GM19239 (cell line): ENCODE results near the gene STIP1.
"Not testable (repeated sequence)": the region's sequence is repeated elsewhere in the genome, so short reads cannot be mapped to it uniquely, and the experiment has no call there.

ENCODE experiments used
- DNase-seq: peaks from one replicate; pipeline ENCODE4 v3.0.0; 2011; ENCODE audit warnings: low spot score; ENCODE audit not compliant: insufficient read length
- FAIRE-seq: peaks from 2 replicates; lab custom pipeline; 2011; peaks lifted over from hg19 to GRCh38; lab: Jason Lieb, UNC

The STIP1 gene

DNA sequence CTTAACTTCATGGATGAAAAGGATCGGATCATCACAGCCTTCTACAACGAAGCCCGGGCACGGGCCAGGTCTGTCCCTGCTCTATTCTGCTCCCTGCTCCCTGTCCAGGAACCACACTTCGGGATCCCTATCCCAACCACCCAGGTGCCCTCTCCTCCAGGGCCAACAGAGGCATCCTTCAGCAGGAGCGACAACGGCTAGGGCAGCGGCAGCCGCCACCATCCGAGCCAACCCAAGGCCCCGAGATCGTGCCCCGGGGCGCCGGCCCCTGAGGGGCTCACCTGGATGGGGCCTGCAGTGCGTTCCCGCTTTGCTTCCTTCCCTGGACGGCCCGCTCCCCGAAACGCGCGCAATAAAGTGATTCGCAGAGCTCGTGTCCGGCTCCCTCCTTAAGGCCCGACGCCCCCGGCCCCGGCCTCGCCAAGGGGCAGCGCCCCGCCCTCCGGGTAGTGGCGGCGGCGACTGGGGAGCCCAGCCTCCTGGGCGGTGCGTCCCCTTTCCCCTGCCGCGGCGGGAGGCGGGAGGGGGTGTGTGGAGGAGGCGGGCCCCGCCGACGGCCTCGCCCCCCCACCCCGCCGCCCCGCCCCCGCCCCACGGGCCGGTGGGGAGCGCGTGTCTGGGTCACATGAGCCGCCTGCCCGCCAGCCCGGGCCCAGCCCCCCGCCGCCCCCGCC lies 48.1 kb downstream of the STIP1 start, which contains the start of gene VEGFB:
Gene VEGFB, plus strand, starts transcription at position 672 of the 674 bp plus-strand sequence. CDS start 250 bp downstream, outside the sequence.
- peak; percentile 75 for DNase-seq
- FAIRE-seq: no peak

DNA sequence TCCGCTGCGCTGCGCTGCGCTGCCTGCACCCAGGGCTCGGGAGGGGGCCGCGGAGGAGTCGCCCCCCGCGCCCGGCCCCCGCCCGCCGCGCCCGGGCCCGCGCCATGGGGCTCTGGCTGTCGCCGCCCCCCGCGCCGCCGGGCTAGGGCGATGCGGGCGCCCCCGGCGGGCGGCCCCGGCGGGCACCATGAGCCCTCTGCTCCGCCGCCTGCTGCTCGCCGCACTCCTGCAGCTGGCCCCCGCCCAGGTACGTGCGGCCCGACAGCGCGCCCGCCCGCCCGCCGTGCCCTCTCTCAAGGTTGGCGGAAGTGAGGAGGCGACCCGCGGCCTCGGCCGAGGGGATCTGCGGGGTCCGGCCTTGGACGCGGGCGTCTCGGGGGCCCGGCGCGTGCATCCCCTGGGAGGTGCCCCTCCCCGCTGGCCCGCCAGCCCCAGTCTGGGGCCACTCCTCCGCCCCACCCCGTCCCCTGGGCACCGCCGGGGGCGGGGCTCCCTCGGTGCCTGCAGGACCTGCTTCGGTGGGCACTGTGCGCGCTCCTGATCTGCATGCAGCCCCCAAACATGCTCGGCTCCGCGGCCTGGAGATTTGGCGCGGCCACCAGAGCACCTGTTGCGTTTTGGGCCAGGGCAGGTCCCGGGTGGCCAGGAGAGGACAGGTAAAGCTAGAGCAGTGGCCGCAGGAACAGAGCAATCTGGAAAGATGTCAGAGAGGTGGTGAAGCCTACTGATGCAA lies 48.8 kb downstream of the STIP1 start:
- FAIRE-seq: no peak
- no peak for DNase-seq

DNA sequence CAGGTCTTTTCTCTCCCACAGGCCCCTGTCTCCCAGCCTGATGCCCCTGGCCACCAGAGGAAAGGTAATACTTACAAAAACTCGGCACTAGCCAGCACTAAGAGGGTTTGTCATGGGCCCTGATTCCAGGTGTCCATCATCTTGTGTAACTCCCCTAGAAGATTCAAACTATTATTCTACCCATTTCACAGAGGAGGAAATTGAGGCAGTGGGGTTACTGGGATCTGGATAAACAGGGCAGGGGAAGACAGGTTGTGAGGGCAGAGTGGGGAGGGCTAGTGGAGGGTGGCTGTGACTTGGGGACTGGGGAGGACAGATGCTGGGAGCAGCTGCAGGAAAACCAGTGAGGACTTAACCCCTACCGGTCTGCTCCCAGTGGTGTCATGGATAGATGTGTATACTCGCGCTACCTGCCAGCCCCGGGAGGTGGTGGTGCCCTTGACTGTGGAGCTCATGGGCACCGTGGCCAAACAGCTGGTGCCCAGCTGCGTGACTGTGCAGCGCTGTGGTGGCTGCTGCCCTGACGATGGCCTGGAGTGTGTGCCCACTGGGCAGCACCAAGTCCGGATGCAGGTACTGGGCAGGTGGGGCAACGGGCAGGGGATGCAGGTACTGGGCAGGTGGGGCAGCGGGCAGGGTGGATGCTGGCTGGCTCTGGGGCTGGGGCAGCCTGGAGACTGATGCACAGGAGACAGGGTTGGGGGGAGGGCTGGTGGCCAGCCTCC lies 49.6 kb downstream of the STIP1 start:
- FAIRE-seq: no peak
- DNase-seq: no peak

DNA sequence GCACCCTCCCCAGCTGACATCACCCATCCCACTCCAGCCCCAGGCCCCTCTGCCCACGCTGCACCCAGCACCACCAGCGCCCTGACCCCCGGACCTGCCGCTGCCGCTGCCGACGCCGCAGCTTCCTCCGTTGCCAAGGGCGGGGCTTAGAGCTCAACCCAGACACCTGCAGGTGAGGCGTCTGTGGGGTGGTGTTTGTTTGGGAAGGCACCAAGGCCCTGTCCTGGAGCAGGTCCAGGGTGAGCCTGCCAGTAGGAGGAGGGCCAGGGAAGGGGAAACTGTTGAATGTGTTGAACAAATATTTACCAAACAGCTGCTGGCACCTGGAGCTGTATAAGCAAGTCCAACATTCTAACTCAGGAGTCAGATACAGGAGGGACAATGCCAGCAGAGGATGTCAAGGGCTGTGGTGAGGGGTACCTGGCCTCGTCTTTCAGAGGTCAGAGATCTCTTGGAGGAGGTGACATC lies 51.5 kb downstream of the STIP1 start:
- no peak for DNase-seq
- FAIRE-seq: no peak

DNA sequence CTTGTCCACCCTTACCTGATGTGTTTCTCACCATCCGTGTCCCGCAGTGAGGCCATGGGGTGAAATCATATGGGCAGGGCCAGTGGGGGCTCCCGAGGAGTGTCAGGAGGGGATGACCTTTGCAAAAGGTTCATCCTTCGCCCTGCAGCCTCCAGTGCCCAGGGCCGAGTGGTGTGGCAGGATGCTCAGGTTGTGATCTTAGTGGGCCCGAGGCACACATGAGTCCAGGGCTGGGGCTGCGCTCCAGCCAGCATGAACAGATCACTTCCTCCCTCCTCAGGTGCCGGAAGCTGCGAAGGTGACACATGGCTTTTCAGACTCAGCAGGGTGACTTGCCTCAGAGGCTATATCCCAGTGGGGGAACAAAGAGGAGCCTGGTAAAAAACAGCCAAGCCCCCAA lies 52.1 kb downstream of the STIP1 start:
- FAIRE-seq: no peak

DNA sequence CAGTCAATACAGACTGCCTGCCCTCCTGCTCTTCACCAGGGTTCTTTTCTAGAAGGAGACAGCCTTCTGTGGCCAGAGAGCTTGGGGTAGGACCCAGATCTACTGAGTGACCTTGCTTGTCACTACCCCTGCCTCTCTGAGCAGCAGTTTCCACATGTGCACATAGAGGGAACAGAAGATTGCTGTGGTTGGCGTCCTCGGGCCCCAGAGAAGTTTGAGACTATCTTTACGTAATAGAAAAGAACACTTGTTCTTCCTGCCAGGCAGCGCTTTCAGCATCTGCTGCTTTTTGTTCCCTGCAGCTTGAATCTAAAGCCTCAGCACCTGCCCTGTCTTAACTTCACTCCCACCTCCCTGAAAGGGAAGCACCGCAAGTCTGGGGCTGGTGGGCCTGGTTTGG lies 53.0 kb downstream of the STIP1 start:
- DNase-seq: no peak
- no peak for FAIRE-seq

More for the DNA sequence above, 52.1 kb downstream of the STIP1 start:
- DNase-seq: no peak

DNA sequence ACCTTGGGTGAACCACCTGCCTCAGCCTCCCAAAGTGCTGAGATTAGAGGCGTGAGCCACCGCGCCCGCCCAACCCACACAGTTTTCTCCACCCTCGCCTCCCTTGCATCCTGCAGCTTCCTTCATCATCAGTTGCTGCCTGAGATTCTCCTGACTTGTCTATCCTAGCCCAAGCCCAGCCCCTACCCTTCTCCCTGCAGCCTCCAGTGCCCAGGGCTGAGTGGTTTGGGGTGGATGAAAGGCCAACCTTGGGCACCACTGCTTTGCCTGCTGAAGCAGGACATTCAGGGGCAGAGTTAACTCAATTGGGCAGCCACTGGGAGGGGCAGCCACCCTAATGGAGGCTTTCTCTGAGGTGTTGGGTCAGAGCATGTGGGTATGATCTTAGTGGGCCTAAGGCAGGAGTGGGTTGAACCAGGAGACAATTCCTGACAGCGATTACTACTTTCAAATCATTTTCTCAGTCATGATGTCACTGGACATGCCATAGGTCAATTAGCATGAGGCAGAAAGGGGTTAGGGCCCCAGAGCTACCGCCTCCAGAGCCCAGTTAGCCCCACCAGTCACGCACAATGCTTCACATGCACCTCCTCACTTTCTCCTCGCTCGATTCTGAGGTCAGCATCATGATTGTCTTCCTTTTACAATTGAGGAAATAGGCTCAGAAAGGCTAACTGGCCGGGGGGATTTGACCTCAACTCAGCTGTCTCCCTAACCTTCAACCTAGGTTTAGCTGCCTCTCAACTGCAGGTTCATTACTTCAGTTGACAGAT lies 53.9 kb downstream of the STIP1 start:
- FAIRE-seq: no peak
- DNase-seq: peak; percentile 54

DNA sequence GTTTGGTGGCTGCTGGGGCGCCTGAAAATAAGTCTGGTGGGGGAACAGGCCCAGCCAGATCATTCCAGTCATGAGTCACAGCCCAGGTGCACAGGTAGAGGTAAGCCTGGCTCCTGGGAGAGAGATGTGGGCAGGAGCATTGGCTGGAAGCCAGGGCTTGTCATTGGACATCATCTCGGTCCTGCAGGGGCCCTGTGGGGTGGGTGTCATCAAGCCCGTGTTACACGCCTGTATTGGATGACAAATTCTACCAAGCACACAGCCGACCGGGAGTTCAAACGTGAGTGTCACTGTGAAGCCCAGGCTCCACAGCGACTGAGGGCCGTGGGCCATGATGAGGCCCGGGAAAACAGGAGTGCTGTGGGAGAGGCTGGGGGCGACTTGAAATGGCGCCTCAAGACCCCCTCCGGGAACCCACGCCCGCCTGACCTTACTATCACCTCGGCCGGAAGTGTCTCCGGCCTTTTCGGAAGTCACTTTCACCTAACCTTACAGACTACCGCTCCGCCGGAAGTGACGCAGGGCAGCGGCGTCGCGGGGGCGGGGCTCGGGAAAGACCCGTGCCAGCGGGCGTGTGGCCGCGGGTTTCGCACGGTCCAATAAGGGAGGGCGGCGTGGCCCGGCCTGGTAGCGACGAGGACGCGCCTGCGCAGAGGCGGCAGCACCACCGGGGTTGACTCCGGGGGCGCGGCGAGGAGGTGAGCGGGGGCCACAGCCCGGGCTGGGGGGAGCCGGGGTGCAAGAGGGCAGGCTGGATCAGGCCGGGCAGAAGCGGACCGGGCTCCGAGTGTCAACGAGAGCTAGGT lies 54.7 kb downstream of the STIP1 start, which contains the start of gene FKBP2:
Gene FKBP2, plus strand, starts transcription at position 661 of the 806 bp plus-strand sequence. CDS start 1,293 bp downstream, outside the sequence.
- FAIRE-seq (no peak), DNase-seq (peak; percentile 92)

DNA sequence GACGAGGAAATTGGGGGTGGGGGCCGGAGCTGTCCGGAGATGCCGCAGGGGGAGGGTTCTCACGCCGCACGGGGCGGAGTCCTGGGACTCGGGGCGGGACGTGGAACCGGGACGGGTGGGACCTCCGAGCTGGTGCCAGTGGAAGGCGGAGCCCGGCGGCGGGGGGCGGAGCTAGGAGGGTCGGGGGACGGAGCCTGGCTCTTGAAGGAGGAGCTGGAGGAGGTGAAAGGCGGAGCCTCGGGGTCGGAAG lies 55.2 kb downstream of the STIP1 start:
- FAIRE-seq: peak; percentile 95
- DNase-seq: peak; percentile 76

DNA sequence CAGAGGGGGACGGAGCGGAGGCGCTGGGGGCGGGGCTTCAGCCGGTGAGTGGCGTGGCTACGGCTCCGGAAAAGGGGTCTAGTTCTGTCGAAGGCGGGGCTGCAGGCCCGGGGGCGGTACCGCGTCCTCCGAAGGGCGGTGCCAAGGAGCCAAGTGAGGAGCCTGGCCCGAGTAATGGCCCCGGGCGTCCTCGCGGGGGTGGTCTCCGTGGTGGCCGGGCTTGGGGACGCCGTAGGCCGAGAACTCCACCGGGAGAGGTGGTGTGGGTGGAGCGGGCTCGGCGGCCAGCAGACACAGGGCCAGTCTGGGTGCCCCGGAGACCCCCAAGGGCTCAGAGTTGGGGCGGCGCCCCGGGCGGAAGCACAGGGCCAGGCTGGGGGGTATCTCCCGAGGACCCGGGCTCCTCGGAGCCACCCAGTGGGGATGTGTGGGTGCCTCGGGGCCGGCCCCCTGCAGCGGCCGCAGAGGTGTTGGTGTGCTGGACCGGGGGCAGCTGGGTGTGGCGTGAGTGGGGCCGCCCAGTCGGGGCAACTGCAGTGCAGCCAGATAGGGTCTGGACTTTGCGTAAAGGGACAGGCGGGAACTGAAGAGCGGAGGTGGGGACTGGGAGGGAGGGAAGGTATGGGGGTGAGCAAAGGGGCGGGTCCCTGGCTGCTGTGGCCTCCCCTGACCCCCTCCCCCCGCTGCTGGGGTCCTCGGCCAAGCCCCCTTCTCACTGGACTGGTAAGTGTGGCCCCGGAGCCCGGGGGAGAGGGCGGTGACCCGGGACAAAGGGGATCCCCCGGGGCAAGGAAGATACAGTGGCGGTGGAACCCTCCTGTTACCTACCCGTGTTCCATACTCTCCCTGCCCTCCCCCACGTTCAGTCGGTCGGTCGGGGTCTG lies 55.8 kb downstream of the STIP1 start:
- DNase-seq: peak; percentile 86
- peak; percentile 26 for FAIRE-seq

DNA sequence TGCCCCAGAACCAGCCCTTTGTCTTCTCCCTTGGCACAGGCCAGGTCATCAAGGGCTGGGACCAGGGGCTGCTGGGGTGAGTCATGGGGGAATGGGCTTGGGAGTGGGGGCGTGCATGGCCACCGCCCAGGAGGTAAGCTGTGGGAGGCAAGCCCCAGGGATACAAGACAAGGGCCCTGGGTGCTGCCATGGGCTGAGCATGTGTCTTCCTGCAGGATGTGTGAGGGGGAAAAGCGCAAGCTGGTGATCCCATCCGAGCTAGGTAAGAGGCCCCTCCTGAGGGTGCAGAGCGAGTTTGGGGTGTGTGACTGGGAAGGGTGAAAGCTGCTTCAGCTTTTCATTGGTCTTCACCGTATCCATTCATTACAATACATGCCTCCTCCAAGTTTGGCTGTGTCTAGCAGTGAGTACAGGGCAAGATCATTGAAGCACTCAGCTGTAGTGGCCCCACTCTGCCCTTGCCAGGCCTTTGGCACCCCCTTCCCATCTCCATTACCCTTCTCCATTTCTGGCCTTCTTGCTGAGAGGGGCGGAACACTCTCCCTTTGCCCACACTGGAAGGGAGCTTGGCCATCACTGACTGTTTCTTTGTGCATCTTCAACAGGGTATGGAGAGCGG lies 57.4 kb downstream of the STIP1 start:
- DNase-seq (no peak), FAIRE-seq (no peak)

DNA sequence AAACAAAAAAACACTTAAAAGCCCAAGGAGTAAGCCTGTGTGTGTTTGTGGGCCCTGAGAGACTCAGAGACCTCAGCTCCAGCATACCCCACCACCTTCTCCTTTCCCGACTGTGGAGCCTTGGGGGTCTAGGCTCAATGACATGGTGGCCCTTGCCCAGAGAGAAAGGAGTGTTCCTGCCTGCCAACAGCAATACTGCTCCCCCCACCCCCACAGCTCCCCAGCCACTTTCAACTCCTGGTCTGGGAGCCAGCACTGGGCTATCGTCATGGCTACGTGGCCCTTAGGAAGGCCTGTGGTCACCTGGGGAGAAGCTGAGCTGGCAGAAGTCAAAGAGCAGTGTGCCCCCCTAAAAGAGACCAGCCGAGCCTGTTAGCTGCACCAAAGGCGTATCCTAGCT lies 58.1 kb downstream of the STIP1 start:
- DNase-seq (no peak), FAIRE-seq (no peak)

DNA sequence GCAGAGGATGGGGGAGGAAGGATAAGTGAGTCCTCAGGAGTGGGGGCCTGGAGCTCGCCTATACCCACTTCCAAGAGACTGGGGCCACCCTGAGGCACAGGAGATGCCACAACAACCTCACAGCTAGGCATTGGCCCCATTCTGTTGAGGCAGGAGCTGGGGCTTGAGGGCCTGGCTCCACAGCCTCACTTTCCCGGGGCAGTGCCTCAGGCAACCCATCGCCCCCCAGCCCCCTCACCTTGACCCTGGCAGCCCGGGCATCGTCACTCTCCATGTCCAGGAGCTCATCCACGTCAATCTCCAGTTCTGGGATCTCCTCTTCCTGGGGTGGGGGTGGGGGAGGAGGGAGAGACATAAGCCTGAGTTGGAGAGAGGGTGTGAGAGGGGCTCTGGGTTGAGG lies 59.0 kb downstream of the STIP1 start:
- FAIRE-seq (no peak), DNase-seq (no peak)

DNA sequence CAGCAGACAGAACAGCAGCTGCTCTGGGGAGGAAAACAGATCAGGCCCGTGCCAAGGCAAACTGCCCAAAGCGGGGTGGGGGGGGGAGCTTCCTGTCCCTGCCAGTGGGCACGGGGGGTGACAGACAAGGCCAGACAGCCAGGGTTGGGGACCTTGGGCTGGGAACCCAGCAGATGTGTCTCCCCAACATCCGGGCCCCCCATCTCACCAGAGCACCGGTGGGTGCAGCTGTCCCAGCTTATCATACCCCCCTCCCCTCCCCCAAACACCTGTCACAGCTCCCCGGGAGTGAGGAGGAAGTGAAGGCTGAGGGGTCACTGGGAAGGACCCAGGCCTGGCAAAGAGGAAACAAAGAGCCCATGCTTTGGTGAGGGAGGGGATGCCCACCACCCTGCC lies 59.4 kb downstream of the STIP1 start:
- FAIRE-seq: no peak

DNA sequence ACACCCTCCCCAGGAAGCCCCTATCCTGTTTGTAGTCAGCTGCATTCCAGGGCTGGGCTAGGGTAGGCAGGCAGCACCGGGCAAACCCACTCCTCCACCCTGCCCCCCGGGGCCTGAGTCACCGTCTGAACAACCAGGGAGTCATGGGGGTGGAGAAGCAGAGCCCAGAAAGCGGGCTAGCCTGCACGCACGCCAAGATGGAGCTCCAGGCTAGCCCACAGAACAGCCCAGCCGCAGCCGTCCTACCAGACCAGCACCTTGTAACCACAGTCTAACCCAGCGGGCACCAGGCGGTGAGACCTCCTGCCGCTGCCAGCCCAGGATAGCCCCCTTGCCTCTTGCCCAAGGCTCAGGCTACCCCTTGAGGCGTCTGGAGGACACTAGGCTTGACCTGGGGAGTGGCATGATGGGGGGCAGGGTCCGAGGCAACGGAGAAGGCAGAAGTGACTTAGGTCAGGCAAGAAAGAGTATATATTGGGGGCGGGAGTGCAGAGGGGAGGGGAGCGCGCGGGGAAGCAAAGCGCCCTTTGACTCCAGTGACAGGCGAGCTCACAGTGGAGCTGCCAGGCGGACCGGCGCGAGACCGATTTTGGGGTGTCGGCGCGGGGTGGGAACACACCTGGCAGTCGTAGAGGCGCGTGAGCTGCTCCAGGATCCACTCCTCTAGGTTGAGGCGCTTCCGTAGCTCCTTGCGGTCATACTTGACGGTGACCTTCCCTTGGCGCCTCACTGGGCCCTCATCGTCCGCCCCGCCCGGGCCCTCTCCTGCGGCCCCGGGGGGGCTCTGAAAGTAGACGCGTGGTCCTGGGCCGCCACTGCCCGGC lies 60.0 kb downstream of the STIP1 start:
- DNase-seq (no peak), FAIRE-seq (no peak)

More for the DNA sequence above, 59.4 kb downstream of the STIP1 start:
- no peak for DNase-seq

DNA sequence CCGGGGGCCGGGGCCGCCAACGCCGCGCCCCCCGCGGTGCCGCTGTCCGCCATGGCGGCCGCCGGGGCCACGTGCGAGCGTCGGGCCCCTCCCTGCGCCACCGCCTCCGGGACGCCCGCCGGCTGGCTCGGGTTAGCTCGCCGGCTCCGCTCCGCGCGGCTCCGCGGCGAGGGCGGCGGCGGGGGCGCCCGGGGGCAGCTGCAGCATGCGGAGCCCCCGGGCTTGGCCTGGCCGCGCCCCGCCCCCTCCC lies 60.6 kb downstream of the STIP1 start:
- not testable (repeated sequence) for DNase-seq

DNA sequence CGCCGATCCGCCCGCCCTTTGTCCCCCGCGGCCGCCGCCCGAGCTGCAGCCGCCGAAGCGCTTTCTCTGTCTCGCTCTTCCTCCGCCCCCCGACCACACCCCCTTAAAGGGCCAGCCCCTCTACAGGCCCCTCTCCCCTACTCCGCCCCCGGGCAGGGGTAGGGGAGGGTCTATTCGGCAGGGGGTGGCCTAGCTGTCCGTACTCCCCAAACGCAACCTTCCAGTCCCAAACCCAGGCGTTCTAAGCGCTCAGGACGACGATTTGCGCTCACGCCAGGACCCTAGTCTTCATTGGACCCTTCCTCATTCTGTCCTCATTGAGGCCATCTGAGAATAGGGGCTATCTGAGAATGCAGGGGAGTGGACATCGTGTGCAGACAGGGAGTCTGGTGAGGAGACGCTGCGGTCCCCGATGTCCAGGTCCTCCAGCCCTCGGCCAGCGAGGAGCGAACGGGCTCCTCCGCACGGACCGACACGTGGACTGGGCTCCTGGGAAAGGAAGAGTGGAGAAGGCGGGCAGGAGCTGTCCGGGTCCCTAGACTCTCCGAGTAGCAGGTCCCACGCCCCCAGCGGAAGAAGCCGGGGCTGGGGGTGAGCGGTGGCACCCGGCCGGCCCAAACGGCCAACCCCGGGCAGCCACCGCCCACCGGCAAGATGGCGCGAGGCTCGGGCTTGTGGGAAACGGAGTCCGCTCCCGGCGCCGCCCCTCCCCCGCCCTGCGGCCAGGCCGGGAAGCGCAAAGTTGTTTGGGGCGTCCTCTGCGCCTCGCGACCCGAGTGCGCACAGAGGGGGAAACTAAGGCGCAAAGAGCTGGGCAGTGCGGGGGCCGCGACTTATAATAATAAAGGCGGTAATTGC lies 61.1 kb downstream of the STIP1 start, which contains the start of gene PPP1R14B:
Gene PPP1R14B, minus strand, starts transcription at position 73 of the 858 bp plus-strand sequence. CDS start 270 bp downstream, outside the sequence.
- FAIRE-seq (no peak), DNase-seq (peak; percentile 88)

More for the DNA sequence above, 60.6 kb downstream of the STIP1 start:
- not testable (repeated sequence) for FAIRE-seq
